ENCODE measurements around the gene TAC4.

The TAC4 gene

GRCh38 chr17:49874911-49875310 is 27.0 kb upstream of the TAC4 start:
- H3K4me3 ChIP-seq (ENCODE audit: control insufficient read depth, low read depth, low read length) = no peak overlapping the region
- no peak for DNase-seq (ENCODE audit: low read depth)
- no peak for TF ChIP-seq CTCF (IDR thresholded peaks at IDR 0.05; ENCODE audit: control insufficient read depth, insufficient read depth, low read depth, low read length, missing control alignments)

- no peak for TF ChIP-seq CTCF (IDR thresholded peaks at IDR 0.05; ENCODE audit: control insufficient read depth, insufficient read depth, low read depth, low read length, missing control alignments)
- H3K4me3 ChIP-seq (ENCODE audit: control insufficient read depth, low read depth, low read length) = no peak overlapping the region
- no peak for DNase-seq (ENCODE audit: low read depth)
Observed at GRCh38 chr17:49873926-49874325, 26.1 kb upstream of the TAC4 start.

GRCh38 chr17:49873466-49873865 is 25.6 kb upstream of the TAC4 start:
- no peak overlapping the region for H3K4me3 ChIP-seq (ENCODE audit: control insufficient read depth, low read depth, low read length)
- no peak for TF ChIP-seq CTCF (IDR thresholded peaks at IDR 0.05; ENCODE audit: control insufficient read depth, insufficient read depth, low read depth, low read length, missing control alignments)
- DNase-seq (ENCODE audit: low read depth) = no peak

- no peak overlapping the region for H3K4me3 ChIP-seq (ENCODE audit: control insufficient read depth, low read depth, low read length)
- TF ChIP-seq CTCF (IDR thresholded peaks at IDR 0.05; ENCODE audit: control insufficient read depth, insufficient read depth, low read depth, low read length, missing control alignments) = no peak
- DNase-seq (ENCODE audit: low read depth) = no peak
Observed at GRCh38 chr17:49872754-49873377, 25.0 kb upstream of the TAC4 start.

- DNase-seq (ENCODE audit: low read depth) = no peak
- TF ChIP-seq CTCF (IDR thresholded peaks at IDR 0.05; ENCODE audit: control insufficient read depth, insufficient read depth, low read depth, low read length, missing control alignments) = no peak
- no peak overlapping the region for H3K4me3 ChIP-seq (ENCODE audit: control insufficient read depth, low read depth, low read length)
Observed at GRCh38 chr17:49871211-49871610, 23.3 kb upstream of the TAC4 start.

- no peak for TF ChIP-seq CTCF (IDR thresholded peaks at IDR 0.05; ENCODE audit: control insufficient read depth, insufficient read depth, low read depth, low read length, missing control alignments)
- no peak for DNase-seq (ENCODE audit: low read depth)
- no peak overlapping the region for H3K4me3 ChIP-seq (ENCODE audit: control insufficient read depth, low read depth, low read length)
Observed at GRCh38 chr17:49870298-49870697, 22.4 kb upstream of the TAC4 start.

GRCh38 chr17:49869038-49869374 is 21.1 kb upstream of the TAC4 start:
- TF ChIP-seq CTCF (IDR thresholded peaks at IDR 0.05; ENCODE audit: control insufficient read depth, insufficient read depth, low read depth, low read length, missing control alignments) = no peak
- no peak for DNase-seq (ENCODE audit: low read depth)
- H3K4me3 ChIP-seq (ENCODE audit: control insufficient read depth, low read depth, low read length) = no peak overlapping the region
